Skin epidermis (tissue), 12 donors: Measurements from ENCODE around the gene GGTA1.

Source experiments
- H3K27ac ChIP-seq, 21 experiments: fragments of 200-600 bp; sonication (generic) in 11 of 21; one replicate each; pipeline ENCODE4 v1.5.0; 2020; ENCODE audit warnings: mild to moderate bottlenecking in 3 of 21, inconsistent platforms in 2 of 21, moderate library complexity in 2 of 21
- H3K4me3 ChIP-seq, 7 experiments: fragments of 200-600 bp; sonication (generic) in 2 of 7; one replicate each; pipeline ENCODE4 v1.5.0; 2020; ENCODE audit warnings: inconsistent platforms in 2 of 7, mild to moderate bottlenecking in 2 of 7, moderate library complexity in 1 of 7

GGTA1 gene

DNA sequence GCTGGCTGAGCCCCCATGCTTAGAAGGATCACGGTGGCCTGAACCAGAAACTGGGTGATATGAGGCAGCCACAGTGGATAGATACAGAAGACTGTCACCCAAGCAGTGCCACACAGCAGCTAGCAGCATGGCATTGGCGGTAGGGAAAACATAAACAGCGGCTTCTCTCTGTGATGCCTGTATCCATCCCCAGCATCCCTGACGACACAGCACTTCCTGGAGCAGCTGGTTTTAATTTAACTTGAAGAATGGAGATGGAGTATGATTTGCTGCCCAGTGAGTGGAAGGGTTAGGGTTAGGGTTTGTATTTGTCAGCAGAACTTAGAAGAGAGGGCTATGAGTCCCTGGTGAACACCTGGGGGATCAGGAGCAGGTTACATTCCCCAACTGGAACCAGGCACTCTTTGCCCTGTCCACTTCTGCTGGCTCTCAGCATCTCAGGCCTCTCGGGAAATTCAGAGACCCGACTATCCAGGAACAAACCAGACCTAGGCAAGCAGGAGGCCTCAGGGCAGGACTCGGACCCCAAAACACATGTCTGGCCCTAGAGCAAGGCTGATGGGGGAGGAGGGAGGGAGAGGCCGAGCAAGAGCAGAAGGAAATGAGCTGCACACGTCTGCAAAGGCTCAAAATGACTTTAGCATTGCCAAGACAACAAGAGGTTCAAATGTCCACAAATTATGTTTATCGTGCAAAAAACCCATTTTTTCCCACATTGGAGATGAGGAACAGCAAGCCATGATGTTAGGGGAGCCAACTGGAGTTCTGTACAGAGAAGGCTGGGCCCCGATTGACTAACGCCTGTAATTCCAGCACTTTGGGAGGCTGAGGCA, 6.5 kb upstream of the GGTA1 start:
- H3K4me3 ChIP-seq, result no peak overlapping the region
- no peak overlapping the region for H3K27ac ChIP-seq

- H3K27ac ChIP-seq, result peak overlapping the region in 9 of 21 experiments; percentile 5 to 75 (median 51)
- no peak overlapping the region for H3K4me3 ChIP-seq
Measured at GRCh38 chr9:121503444-121503843, 3.8 kb upstream of the GGTA1 start.

GRCh38 chr9:121500165-121500478, 478 bp upstream of the GGTA1 start:
- Histone ChIP-seq H3K4me3 (peak overlapping the region; percentile 41 to 64 (median 46)), H3K27ac (peak overlapping the region in 20 of 21 experiments; percentile 72 to 92 (median 85))

GRCh38 chr9:121499177-121499426, 542 bp downstream of the GGTA1 start:
- H3K4me3 ChIP-seq, result peak overlapping the region; percentile 41 to 64 (median 46)
- H3K27ac ChIP-seq, result peak overlapping the region; percentile 70 to 92 (median 85)

DNA sequence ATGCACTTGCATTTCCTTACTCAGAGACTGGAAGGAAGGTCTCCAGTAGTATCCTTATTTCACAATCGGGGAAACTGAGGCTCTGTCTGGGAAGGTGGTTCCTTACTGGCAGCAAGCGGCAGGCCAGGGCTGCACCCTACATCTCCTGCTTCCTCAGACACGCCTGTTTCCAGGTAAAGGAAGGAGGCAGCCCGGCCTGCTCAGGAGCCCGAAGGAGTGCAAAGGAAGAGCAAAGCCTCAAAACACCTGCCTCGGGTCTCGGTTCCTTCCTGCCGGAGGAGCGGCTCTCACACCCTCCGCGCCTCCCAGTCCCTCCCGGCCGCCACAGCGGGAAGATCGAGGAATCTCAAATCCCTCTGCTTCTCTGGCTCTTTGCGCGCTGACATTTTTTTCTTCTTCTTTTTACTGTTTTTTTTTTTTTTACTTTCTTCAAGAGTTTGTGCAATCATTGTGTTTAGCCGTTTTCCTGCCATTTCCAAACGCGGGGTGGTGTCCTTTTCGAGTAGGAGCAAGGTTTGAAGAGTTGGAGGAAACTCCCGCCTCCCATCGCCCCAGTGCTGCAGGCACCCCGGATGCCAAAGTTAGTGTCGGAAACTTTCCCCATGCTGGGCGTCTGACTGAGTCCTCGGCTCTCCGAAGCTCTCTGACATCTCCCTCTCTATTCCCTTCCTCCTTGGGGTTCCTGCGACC, 1.0 kb downstream of the GGTA1 start:
- H3K4me3 ChIP-seq, result peak overlapping the region; percentile 41 to 64 (median 46)
- H3K27ac ChIP-seq, result peak overlapping the region; percentile 70 to 92 (median 85)

DNA sequence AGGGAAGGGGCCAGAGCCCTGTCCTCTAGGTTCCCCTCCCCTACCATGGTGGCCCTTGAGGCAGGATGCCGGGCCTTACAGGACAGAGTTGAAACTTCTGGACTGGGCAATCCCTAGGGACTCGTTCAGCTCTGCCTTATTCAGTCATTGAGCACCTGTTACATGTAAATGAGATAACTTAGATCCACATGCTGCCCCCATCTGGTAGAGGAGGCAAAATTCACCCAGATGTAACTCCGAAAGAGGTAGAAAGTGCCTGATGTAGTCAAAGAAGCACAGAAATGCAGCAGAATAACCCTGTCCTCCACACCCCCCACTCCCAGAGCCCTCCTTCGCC, 1.5 kb downstream of the GGTA1 start:
- H3K4me3 ChIP-seq, result peak overlapping the region; percentile 41 to 64 (median 46)
- H3K27ac ChIP-seq, result peak overlapping the region in 12 of 21 experiments; percentile 75 to 92 (median 86)

GRCh38 chr9:121495976-121496375, 3.7 kb downstream of the GGTA1 start:
- no peak overlapping the region for H3K27ac ChIP-seq
- no peak overlapping the region for H3K4me3 ChIP-seq

DNA sequence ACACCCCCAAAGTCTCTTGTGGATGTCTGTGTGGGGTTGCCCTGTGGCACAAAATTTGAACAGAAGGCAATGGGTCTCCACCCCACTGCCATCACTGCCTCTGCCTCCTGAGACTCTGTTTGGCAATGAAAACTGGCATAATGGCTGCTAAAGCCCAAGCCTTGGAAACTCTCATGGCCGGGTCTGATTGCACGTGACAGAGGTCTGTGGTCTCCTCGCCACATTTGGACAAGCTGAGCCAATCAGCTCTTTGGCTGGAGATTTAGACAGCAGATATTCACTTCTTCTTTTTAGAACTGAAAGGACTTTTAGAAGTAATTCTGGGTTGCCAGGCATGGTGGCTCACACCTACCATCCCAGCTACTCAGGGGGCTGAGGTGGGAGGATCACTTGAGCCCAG, 5.5 kb downstream of the GGTA1 start:
- Histone ChIP-seq H3K4me3 (no peak overlapping the region), H3K27ac (peak overlapping the region in 2 of 21 experiments; percentile 18 to 42)

DNA sequence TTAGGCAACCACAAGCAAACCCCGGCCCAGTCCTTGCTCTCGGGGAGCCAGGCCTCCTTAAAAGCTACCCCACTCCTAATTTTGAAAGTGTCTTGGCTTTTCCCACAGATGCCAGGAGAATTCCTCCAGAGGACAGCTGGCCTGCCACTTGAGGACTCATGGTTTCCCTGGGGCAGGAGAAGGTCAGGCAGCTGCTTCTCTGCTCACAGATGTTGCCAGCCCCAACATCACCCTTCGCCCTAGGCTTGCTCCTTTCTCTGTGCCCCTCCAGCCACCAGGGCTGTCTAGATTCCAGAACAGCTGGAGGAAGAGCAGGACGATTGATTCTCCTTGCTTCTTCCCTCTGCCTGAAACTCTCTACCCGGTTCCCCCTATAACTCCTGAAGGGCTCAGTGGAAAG, 8.5 kb downstream of the GGTA1 start:
- Histone ChIP-seq H3K27ac (no peak overlapping the region), H3K4me3 (no peak overlapping the region)

DNA sequence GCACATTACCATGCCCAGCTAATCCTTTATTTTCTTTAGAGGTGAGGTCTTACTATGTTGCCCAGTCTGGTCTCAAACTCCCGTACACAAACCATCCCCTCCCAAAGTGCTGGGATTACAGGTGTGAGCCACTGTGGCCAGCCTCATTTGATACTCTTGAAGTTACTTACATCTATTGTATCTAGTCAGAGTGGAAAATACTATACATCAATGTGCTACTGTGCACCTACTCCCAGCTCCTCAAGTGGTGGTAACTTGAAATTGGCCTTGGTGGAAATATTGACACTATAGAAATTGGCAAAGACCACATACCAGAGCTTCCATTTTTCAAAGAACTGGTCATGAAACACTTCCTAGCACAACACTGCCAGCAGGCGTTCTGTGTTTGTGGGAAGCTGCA, 10.3 kb downstream of the GGTA1 start:
- Histone ChIP-seq H3K27ac (no peak overlapping the region), H3K4me3 (no peak overlapping the region)

- H3K27ac ChIP-seq, result peak overlapping the region in 17 of 21 experiments; percentile 4 to 84 (median 53)
- no peak overlapping the region for H3K4me3 ChIP-seq
Measured at GRCh38 chr9:121486043-121486442, 13.6 kb downstream of the GGTA1 start.

DNA sequence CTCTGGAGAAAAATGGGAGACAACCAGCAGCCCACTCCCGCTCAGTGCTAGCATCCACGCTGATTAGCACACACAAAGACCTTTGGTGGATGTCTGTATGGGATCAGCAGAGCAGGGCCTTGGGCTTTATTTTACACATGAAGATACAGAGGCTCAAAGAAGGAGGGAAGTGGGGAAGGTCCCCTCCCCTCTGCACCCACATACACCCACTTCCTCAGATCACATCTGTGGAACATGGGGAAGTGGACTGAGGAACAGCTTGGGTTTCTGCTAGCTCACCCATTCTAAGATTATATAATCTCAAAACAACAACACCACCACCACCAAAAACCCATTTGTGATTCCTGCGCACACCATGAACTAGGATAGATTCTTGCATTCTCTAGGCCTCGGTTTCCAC, 14.0 kb downstream of the GGTA1 start:
- H3K4me3 ChIP-seq, result no peak overlapping the region
- H3K27ac ChIP-seq, result peak overlapping the region in 16 of 21 experiments; percentile 9 to 84 (median 64)

DNA sequence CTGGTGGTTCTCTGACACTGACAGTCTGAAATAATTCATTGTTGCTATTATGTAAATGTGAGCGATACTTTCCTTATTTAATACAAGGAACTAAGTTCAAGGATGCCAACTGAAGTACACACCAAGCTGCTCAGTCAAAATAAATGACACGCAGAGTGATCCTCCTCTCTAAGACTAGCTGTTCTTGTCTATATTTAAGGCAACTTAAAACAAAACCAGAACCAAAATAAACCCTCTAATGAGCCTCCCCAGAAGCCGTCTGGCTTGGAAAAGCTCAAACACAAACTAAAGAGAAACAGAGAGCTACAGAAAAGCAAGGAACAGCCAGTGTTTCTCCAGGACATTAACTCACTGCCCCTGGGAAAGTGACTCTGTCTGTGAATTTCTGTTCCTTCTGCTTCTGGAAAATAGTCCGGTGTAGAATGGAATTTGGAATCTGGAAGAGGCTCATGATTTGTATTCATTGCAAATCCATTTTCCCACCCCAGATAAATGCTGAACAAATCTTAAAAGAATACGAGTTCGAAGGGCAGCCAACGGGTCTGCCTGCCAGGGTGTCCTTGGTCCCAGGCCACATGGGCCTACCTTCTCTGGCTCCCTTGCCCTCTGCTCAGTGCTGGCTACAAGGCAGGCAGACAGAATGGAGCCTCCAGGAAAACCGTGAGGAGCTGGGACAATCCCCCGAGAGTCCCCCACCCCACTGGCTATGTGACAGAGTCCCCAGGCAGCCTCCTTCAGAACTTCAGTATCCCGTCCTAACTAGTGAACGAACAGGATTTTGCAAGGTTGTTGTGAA, 14.8 kb downstream of the GGTA1 start:
- Histone ChIP-seq H3K27ac (peak overlapping the region in 16 of 21 experiments; percentile 9 to 84 (median 55)), H3K4me3 (no peak overlapping the region)

DNA sequence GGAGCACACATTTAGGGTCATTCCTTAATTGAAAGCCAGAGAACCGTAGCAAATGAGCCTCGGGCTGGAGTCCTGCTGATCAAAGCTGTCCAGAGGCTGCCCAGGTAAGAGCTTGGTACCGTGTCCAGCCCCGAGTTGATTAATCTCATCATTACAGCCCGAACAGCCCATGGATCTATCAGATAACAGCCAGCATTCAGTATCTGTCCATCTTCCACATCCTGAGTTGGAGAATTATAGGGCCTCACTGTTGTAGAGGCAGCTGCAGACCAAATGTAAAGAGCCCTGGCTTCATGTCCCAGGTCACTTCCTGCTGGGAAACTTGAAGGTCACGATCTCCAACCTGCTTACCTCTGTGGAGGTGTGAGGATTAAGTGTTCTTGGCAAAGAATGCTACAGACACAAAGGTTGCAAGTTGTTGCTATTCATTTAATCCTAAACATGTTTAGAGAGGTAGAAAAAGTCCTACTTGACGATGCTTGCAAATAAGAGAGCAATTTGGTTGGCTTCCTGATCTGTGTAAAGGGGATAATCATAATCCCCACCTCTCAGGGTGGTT, 16.1 kb downstream of the GGTA1 start:
- Histone ChIP-seq H3K4me3 (no peak overlapping the region), H3K27ac (peak overlapping the region in 2 of 21 experiments; percentile 79 to 84)

DNA sequence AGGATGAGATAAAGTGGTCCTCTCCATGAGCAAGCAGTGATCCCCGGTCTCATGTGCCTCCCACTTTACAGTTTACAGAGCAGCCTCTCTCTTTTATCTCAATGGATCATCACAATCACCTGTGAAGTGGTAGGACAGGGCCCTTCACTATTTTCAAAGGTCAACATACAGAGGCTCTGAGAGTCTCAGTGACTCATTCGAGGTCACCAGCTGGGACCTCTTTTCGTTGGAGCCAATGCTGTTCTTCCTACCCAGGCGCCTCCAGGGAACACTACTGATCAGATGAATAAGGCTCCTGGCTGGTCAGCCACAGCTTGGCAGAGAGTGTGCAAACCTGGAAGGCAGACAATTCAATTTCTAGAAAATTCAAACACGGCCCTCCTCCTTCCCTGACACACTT, 16.6 kb downstream of the GGTA1 start:
- Histone ChIP-seq H3K27ac (no peak overlapping the region), H3K4me3 (no peak overlapping the region)

- Histone ChIP-seq H3K27ac (peak overlapping the region in 1 of 21 experiments; percentile 21), H3K4me3 (no peak overlapping the region)
Measured at GRCh38 chr9:121478816-121479676, 20.6 kb downstream of the GGTA1 start.

GRCh38 chr9:121476156-121476555, 23.5 kb downstream of the GGTA1 start:
- H3K4me3 ChIP-seq, result no peak overlapping the region
- no peak overlapping the region for H3K27ac ChIP-seq

GRCh38 chr9:121474231-121474947, 25.3 kb downstream of the GGTA1 start:
- Histone ChIP-seq H3K4me3 (no peak overlapping the region), H3K27ac (no peak overlapping the region)

DNA sequence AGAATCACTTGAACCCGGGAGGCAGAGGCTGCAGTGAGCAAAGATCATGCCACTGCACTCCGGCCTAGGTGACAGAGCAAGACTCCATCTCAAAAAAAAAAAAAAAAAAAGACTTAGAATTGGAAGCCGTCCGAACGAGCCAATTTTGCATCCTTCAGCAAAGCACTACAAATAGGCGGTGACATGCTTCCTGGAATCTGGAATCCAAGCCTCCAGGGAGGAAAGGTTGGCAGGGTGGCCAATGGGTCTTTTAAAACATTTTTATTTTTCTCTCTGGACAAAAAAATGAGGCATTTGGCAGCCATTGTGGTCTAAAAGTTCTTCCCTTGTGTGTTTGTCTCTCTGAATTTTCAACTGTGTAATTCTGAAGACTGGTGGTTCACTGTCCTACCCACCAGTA, 26.4 kb downstream of the GGTA1 start:
- no peak overlapping the region for H3K27ac ChIP-seq
- H3K4me3 ChIP-seq, result no peak overlapping the region
